Stimulated activated CD4-positive, alpha-beta T cell treated with anti-CD3 and anti-CD28 coated beads, Interleukin-1b, Interleukin-23, amount 100 ng/mL, for 4 hours (primary cell): Measurements from ENCODE around the gene GRM4.

ENCODE experiments used
- DNase-seq, 2 donors: peaks; one replicate each; pipeline ENCODE4 v3.0.0-alpha.2; 2020; ENCODE audit warnings: low read depth in 2 of 2

The GRM4 gene

DNA sequence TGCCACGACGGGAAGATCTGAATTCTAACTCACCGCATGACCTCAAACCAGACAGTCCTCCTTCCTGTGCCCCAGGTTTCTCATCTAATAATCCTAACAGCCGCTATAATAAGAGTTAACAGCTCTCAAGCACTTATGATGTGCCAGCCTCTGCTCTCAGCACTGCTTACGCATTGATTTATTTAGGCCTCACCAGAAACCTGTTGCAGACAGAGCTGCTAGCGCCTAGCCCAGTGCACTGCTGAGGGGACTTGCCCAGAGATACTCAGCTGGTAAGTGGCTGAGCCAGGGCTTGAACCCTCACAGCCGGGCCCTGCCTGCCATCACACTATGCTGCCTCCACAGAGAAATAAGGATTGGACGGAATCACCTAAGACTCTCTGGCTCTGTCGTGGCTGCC is 37.7 kb downstream of the GRM4 start:
- DNase-seq, result no peak

- DNase-seq, result no peak
Observed at GRCh38 chr6:34106900-34107299, 39.0 kb downstream of the GRM4 start.

- DNase-seq, result no peak
Observed at GRCh38 chr6:34106421-34106820, 39.5 kb downstream of the GRM4 start.

DNA sequence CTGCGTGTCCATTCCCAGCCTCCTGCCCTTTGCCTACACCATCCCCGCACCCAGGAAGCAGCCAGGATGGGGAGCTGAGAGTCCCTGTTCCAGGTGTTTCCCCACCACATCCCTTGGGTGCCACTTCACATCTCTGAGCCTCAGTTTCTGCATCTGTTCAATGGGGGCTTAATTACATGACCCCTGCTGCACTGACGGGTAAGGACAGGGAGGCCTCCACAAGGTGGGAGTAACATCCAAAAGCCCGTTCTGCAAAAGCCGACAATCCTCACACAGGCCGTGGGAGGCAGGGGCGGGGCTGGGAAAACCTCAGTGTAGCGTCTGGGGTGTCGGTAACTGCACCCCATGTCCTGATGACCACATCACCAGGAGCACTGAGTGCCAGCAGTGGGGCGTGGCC is 41.3 kb downstream of the GRM4 start:
- DNase-seq, result no peak

DNA sequence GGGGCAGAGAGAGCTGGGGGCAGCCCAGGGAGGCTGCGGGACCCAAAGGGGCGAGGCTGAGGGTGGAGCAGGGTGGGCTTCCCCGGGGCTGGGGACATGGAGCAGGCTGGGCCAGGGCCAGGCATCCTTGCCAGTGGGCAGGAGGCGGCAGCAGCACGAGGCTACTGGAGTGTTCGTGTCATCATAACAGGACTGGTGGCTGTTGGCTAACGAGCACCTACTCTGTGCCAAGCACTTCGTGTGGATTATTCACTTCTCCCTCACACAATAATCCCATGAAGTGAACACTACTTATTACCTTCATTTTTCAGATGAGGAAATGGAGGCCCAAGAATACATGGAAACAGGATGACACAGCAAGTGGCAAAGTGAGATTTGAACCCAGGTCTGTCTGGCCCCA is 41.7 kb downstream of the GRM4 start:
- no peak for DNase-seq

DNA sequence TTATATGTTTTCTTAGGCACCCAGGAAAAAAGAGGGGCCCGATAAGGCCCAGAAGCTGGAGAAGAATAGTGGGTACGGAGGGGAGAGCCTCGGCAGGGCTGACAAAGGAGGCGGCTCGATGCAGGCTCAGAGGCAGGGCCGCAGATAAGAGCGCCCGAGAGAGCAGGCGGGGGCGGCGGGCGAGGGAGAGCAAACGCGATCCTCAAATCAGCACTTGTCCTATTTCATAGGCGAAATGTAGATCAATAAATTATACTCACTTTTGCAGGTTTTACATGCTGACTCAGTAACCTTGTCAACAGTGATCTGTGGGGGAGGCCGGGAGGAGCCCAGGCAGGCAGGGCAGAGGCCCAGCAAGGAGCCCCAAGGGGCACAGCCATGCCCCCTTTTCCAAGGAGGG is 42.6 kb downstream of the GRM4 start:
- DNase-seq, result no peak

GRCh38 chr6:34102696-34103095 is 43.2 kb downstream of the GRM4 start:
- no peak for DNase-seq

DNA sequence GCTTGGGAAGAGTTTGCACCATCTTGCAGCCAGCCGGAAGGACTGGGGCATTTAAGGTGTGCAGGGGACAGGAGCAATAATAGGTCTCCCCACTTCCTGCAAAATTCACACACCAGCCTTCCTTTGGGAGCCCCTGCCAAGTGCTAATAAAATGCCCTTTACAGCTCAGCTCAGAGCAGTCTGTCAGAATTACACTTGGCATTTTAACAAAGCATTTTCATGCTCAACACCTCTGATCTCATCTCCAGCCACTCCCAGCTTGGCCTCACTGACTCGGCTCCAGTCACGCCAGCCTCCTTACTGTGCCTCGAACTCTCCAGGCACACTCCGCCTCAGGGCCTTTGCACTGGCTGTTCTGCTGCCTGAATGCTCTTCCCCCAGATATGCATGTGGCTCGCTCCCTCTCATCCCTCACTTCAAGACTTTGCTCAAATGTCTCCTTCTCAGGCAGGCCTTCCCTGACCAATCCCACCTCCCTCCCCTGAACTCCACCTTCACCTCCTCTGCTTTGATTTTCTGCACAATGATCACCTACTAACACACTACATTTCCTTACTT is 43.7 kb downstream of the GRM4 start:
- DNase-seq, result no peak

DNA sequence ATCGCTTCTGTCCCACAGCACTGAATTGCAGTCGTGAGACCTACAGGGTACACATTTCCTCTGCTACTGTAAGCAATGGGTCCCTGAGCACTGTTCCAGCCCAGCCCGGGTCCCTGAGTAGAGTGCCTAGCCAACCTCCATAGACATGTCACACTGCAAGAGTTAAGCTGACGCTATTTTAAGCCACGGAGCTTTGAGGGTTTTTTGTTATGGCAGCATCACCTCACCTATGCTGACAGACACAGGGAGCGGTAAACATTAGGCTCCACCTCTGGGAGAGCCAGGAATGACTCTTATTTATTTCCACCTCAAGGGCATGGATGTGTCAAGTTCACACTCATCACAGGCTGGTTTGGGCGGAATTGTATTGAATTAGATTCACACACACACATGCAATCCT is 45.1 kb downstream of the GRM4 start:
- no peak for DNase-seq

- DNase-seq, result no peak
Observed at GRCh38 chr6:34099878-34100277, 46.0 kb downstream of the GRM4 start.

GRCh38 chr6:34098045-34098936 is 47.6 kb downstream of the GRM4 start:
- DNase-seq, result no peak

DNA sequence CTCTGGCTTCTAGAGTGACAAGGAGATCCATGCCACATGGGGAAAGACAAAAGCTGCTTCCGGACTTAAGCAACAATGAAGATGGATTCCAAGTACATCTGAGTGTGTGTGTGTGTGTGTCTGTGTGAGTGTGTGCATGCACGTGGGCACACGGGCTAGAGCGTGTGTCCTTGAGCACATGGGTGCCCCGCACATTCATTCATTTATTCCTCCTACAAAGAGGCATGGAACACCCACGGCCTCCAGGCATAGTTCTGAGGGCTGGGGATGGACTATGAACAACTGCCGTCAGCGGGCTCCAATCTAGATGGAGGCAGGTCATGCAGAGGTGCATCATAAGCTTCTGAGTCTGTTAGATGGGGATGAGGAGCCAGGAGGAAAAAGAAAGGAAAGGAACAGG is 49.1 kb downstream of the GRM4 start:
- no peak for DNase-seq

GRCh38 chr6:34096193-34096592 is 49.7 kb downstream of the GRM4 start:
- DNase-seq, result no peak

DNA sequence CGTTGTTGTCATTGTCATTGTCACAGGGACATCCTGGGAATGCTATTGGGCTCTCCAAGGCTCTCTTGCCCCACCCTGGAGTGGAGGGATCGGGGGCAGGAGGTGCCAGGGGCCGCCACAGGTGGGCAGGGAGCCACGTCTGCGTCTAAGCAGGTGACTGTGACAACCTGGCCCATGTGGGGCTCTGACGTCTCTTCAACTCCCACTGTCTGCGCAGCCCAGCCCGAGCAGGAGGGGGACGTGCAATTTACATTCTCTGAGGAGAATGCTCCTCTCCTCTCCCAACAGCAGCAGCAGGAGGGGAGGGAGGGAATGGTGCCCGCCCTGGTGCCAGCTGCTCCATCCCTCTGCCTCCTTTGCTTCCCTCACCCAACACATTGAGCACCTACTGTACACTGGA is 50.1 kb downstream of the GRM4 start:
- DNase-seq, result no peak

GRCh38 chr6:34095136-34095505 is 50.8 kb downstream of the GRM4 start:
- no peak for DNase-seq

DNA sequence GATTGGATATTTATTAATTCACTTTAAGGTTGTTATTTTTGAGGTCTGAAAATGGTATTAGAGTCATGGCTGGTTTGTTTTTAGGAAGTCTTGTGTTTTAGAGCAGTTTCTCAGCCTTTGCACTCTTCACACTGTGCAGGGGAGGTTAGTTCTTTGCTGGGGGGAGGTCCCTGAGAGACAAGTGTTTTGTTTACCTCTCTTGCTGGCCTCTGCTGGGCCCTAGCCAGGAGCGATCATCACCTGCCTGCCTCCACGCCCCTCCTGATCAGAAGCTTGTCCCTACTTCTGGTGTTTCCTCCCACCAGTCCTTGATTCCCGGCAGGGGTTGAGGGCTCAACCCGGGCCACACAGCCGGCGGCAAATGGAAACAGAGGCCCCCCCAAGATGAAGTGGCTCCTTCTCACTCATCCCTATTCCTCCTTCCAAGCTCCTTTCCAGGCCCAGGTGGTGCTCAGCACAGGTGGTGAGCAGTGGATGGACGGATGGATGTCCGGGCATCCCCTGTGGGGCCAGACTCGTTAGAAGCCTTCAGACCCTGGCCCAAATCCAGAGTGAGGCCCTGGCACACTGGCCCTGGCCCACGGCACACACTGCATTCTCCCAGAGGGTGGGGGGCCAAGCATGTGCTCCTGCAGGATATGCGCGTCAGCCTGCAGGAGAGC is 51.3 kb downstream of the GRM4 start:
- DNase-seq, result no peak

DNA sequence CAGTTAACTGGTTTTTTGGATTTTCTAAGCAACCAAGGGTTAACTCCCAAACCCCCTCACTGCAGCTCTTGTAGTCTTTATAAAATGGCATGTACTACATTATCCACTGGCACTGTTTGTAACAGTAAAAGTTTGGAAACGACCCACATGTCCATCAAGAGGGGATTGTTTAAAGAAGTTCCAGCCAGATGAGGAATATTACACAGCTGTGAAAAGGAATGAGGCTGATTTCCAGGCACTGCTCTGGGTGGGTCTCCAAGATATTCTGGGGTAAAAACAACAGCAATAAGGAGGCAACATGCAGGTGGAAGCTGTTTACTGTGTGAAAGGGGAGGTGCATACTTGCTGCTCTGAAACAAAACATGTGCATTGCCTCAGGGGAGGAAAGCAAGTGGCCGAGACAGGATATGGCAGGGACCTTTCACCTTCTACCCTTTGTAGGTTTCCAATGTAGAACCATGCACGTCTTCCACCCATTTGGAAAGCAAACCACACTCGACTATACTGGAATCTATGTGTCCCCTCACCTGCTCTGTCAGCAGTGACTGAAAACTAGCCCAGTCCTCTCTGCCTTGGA is 51.9 kb downstream of the GRM4 start:
- DNase-seq, result no peak

DNA sequence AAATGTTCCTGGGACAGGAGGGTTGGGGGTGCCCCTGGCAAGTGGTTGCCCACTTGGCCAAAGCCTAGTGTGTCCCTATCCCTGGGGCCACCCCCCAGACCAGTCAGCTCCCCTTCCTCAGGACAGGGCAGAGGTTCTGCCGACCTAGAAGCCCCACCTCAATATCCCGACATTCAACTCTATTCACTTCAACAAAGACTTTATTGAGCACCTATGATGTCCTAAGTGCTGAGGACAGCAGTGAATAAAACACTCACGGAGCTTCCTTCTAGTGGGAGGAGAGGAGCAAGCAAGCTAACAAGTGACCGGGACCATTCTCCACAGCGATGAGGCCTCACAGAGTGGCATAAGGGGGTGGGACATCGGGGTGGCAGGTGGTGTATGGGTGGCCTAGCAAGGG is 52.7 kb downstream of the GRM4 start:
- DNase-seq, result no peak

DNA sequence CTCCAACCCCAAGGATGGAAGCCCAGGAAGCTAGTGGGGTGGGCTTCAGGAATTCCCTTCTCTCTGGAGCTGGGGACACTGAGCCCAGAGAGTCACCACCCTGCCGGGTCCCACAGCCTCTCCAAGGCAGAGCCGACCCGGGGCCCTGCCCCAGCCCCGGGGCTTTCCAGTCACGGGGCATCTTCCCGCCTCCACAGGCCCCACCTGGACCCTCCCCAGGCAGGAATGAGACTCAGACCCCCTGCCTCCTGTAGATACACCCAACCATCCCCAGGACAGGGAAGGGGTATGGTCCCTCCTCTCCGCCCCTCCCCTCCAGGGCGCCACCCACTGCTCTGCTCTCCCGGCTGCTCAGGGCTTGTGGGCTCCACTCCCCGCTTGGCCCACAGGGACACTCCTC is 53.3 kb downstream of the GRM4 start:
- no peak for DNase-seq

DNA sequence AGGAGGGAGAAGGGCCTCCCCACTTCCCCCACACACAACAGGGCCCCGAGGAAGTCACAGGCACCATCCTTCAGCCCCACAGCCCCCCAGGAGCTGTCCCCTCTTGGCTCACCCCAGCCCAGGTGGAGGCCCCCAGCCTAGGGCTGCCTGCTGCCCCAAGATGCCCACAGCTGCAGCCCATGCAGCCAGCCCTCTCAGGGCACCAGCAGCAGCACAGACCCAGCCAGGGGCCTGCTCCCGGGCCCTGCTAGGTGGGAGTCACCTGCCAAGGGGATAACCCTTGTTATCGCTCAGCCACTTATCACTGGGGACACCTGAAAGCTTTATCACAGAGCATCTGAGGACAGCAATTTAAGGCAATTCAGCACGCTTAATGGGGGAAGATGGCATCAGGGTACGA is 55.0 kb downstream of the GRM4 start:
- DNase-seq, result no peak

DNA sequence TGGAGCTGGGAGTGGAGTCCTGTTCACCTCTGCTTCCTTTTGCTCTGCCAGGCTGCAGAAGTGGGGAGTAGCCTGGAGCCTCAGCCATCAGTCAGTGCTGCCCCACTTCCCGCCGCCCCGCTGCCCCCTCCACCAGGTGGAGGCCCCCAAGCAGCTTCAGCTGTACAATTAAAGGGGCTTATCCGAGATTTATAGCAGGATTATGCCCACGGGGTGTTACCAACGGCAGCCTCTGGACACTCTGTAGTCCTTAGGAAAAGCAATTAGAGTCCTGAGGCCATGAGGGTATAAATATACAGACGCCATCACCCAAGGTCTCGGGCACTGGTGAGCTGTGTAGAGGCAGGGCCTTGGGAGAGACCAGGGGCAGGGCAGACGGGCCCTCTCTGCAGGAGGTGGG is 55.4 kb downstream of the GRM4 start:
- no peak for DNase-seq

GRCh38 chr6:34086558-34086957 is 59.3 kb downstream of the GRM4 start:
- no peak for DNase-seq
